ENCODE measurements around the gene GNAI1.

The GNAI1 gene

DNA sequence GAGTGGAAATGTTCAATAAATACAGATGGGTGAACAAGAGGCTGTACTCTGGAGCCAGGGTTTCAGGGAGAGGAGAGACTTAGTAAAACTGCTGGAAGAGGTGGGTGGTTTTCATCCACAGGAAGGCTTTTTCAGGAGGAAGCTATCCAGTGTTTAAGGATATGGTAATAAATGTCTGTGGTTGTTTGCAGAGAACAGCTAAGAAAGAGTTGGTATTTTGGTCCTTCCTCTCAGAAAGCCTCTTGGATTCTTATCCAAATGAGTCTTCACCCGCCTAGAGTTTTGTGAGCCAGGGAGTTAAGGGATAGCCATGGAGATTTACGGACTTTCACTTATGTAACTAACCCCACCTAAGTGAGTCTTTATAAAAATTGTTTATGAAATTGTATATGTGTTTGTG lies 95.7 kb downstream of the GNAI1 start:
- no peak overlapping the region for H3K4me3 ChIP-seq (ENCODE audit: low read depth, low read length)
- TF ChIP-seq, protein P1, sequence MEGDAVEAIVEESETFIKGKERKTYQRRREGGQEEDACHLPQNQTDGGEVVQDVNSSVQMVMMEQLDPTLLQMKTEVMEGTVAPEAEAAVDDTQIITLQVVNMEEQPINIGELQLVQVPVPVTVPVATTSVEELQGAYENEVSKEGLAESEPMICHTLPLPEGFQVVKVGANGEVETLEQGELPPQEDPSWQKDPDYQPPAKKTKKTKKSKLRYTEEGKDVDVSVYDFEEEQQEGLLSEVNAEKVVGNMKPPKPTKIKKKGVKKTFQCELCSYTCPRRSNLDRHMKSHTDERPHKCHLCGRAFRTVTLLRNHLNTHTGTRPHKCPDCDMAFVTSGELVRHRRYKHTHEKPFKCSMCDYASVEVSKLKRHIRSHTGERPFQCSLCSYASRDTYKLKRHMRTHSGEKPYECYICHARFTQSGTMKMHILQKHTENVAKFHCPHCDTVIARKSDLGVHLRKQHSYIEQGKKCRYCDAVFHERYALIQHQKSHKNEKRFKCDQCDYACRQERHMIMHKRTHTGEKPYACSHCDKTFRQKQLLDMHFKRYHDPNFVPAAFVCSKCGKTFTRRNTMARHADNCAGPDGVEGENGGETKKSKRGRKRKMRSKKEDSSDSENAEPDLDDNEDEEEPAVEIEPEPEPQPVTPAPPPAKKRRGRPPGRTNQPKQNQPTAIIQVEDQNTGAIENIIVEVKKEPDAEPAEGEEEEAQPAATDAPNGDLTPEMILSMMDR (IDR thresholded peaks at IDR 0.05; ENCODE audit: low read depth, low read length, missing control alignments), result no peak
- DNase-seq (ENCODE audit: low read depth), result no peak

DNA sequence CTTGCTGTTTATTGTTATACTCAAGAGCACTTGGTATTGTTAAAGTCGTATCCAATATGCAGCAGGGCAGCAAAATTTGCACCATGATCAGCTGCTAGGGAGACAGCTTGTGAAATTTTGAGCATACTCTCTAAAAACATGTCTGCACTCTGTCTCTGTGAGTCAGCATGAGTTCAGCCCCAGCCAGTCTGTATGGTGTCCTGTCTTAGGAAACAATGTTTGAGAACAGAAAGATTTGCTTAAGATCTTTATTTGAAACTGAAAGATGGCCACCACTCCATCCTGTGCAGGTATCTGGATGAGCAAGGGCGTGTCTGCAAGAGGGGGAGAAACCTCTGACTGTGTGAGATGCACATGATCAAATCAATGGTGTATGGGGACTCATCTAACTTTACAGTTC lies 97.1 kb downstream of the GNAI1 start:
- DNase-seq (ENCODE audit: low read depth), result no peak
- TF ChIP-seq, protein P1 (IDR thresholded peaks at IDR 0.05; ENCODE audit: low read depth, low read length, missing control alignments), result no peak
- H3K4me3 ChIP-seq (ENCODE audit: low read depth, low read length), result no peak overlapping the region

DNA sequence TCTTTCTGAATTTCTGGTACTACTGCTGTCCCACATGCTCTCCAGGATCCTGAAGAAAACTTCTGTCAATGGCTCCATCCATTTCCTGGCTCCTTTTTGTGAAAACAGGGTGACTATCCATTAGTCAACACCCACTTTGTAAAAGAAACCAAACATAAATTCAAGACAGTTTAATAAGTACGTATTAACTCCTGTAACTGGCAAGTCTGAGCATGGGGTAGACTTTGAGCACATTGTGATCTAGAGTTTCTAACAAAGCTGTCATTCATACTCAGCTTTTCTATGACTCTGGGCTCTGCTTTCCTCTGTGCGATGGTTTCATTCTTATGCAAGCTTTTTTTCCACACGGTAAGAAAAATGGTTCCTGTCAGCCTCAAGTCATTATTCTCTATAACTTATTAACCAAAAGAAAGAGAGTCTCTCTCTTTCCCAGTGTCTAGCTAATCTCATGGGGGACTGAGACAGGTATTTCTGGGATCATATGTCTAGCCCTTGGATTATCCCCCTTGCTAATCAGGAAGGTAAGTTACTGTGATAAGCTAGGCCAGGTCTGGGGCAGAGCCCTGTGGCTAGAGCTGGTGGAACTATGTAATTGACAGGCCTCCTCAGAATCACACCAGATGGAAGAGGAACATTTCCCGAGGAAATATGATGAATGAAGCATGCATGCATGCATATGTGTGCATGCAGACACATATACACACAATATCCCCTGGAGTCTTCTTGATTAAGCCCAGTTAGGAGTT lies 98.5 kb downstream of the GNAI1 start:
- TF ChIP-seq, protein P1 (IDR thresholded peaks at IDR 0.05; ENCODE audit: low read depth, low read length, missing control alignments), result no peak
- no peak for DNase-seq (ENCODE audit: low read depth)
- H3K4me3 ChIP-seq (ENCODE audit: low read depth, low read length), result no peak overlapping the region

DNA sequence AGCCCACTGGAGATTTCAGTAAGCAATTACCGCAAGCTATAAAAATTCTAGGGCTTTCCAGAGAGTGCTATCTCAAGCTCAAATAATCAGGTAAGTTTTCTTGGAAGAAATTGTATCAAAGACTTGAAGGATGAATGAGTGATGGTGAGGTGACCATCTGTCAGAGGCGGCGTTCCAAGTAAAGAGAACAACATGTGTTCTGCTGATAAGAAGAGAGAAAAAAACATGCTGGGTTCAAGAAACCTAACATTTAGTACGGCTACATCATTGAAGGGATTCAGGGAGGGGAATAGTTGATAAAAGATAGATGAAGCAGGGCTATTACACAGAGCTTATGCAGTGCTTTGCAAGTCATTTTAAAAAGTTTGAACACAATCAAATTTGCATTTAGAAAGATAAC lies 100.7 kb downstream of the GNAI1 start:
- H3K4me3 ChIP-seq (ENCODE audit: low read depth, low read length), result no peak overlapping the region
- TF ChIP-seq, protein P1 (IDR thresholded peaks at IDR 0.05; ENCODE audit: low read depth, low read length, missing control alignments), result no peak
- no peak for DNase-seq (ENCODE audit: low read depth)

DNA sequence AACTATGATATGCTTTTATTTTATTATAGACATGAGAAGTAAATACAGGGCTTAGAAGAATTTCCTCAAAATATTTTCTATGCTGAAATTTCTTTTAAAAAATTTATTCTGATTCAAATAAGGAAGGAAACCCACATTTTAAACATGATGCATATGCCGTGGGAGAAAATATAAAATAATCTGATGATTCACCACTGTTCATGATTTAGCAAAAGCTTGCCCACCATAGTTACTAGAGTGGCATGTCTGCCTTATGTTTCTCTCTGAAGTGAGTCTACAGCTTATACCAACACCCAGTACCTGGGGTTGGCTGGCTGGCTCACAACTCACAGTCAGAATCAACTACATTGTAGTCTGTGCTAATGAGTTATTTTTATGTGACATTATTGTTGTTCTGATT lies 102.0 kb downstream of the GNAI1 start:
- no peak overlapping the region for H3K4me3 ChIP-seq (ENCODE audit: low read depth, low read length)
- TF ChIP-seq, protein P1 (IDR thresholded peaks at IDR 0.05; ENCODE audit: low read depth, low read length, missing control alignments), result no peak
- no peak for DNase-seq (ENCODE audit: low read depth)

DNA sequence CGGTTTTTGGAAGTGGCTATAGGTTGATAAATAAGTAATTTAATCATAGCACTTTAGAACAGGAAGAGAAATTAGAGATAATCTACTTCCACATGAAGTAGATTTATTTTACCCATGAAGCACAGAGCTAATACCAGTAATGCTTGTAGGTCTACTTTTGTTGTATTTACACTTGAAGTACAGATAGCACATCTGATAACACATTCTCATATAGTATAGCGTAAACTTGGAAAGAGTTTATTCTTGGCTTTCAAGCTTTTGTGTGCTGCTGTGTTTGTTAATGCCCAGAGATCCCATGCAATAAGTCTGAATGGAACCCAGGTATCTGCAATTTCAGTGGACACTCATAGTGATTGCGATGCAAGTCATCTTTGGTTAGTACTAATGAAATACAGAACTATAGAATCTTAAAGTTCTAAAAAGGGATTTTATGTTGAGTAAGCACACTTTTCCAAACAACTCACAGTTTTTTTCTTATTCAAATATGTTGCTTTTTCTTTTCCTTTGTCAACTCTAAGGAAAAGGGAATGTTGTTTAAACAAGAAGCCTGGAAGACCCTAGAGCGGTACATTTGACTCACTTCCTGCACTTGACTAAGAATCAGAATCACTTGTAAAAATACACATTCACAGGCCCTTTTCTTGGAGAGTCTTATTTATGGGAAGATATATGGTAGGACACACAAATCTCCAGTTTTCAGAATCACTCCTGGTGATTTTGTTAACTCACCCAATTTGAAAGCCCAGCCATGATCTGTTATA lies 105.8 kb downstream of the GNAI1 start:
- TF ChIP-seq, protein P1 (IDR thresholded peaks at IDR 0.05; ENCODE audit: low read depth, low read length, missing control alignments), result no peak
- no peak overlapping the region for H3K4me3 ChIP-seq (ENCODE audit: low read depth, low read length)
- DNase-seq (ENCODE audit: low read depth), result no peak
